PC-3 (cell line): ENCODE data around the gene OR2A25. TPM values are rescaled to one million over a fixed set of nuclear protein-coding genes. Genes with fewer than 3 reads are reported as not detected.

Experiments used
- ATAC-seq: fragments of 200-7000 bp; cut with Tn5 transposase; 2 replicates; pipeline ENCODE4 v1.9.1; 2020; ENCODE audit warnings: mild to moderate bottlenecking, moderate library complexity
- BruUV-seq: library from RNA; stranded (reverse); fragments of 400-500 nt; replicated peaks from 2 replicates; lab custom pipeline; 2021; lab: Mats Ljungman, UMichigan
- CTCF ChIA-PET: fragments of 300-600 bp; sonication (Branson Sonifier 250); formaldehyde crosslinking; loops from one replicate; lab custom pipeline; 2022; ENCODE audit warnings: antibody characterized with exemption; lab: Charles Lee
- POLR2A ChIA-PET: fragments of 300-600 bp; sonication (Branson Sonifier 250); formaldehyde crosslinking; loops from one replicate; lab custom pipeline; 2022; ENCODE audit warnings: antibody characterized with exemption; ENCODE audit not compliant: unreplicated experiment; lab: Charles Lee
- DNase-seq: peaks from one replicate; pipeline ENCODE4 v3.0.0-alpha.2; 2015
- H2AFZ ChIP-seq: fragments of 300-600 bp; sonication (generic); 2 replicates; pipeline ENCODE4 v1.6.0; 2016; ENCODE audit warnings: antibody characterized with exemption, low read length
- H3F3A ChIP-seq: fragments of 300-600 bp; sonication (generic); one replicate; pipeline ENCODE4 v1.6.0; 2017; ENCODE audit warnings: antibody characterized with exemption, low read length, control low read depth, mild to moderate bottlenecking; ENCODE audit not compliant: unreplicated experiment
- H3K27ac ChIP-seq: fragments of 300-600 bp; sonication (generic); 2 replicates; pipeline ENCODE4 v1.5.1; 2016; ENCODE audit warnings: mild to moderate bottlenecking, low read length
- H3K27me3 ChIP-seq: fragments of 300-600 bp; sonication (generic); 2 replicates; pipeline ENCODE4 v1.6.1; 2016; ENCODE audit warnings: low read length, mixed read lengths
- H3K36me3 ChIP-seq: fragments of 300-600 bp; sonication (generic); 2 replicates; pipeline ENCODE4 v1.6.1; 2016; ENCODE audit warnings: low read depth, mixed run types, low read length, mixed read lengths
- H3K4me1 ChIP-seq: fragments of 300-600 bp; sonication (generic); 2 replicates; pipeline ENCODE4 v1.5.1; 2016; ENCODE audit warnings: low read length; ENCODE audit not compliant: insufficient read depth
- H3K4me2 ChIP-seq: fragments of 300-600 bp; sonication (generic); 2 replicates; pipeline ENCODE4 v1.6.0; 2016; ENCODE audit warnings: low read length
- H3K4me3 ChIP-seq: fragments of 300-600 bp; sonication (generic); 2 replicates; pipeline ENCODE4 v1.5.1; 2016; ENCODE audit warnings: mild to moderate bottlenecking, low read length, mixed read lengths
- H3K79me2 ChIP-seq: fragments of 300-600 bp; sonication (generic); 2 replicates; pipeline ENCODE4 v1.6.1; 2017; ENCODE audit warnings: low read length, mixed read lengths
- H3K9ac ChIP-seq: fragments of 300-600 bp; sonication (generic); 2 replicates; pipeline ENCODE4 v1.6.0; 2016; ENCODE audit warnings: mild to moderate bottlenecking, low read length
- H3K9me2 ChIP-seq: fragments of 300-600 bp; sonication (generic); replicated peaks from 2 replicates; pipeline ENCODE4 v1.6.1; 2016; ENCODE audit warnings: mixed run types, low read length, mixed read lengths
- H3K9me3 ChIP-seq: fragments of 300-600 bp; sonication (generic); 2 replicates; pipeline ENCODE4 v1.6.1; 2016; ENCODE audit warnings: low read length, mixed read lengths
- H4K20me1 ChIP-seq: fragments of 300-600 bp; sonication (generic); 2 replicates; pipeline ENCODE4 v1.6.1; 2016; ENCODE audit warnings: low read length, mixed read lengths
- EZH2 ChIP-seq: fragments of 300-600 bp; sonication (generic); IDR thresholded peaks from one replicate; pipeline ENCODE4 v1.6.1; 2017; ENCODE audit warnings: antibody characterized with exemption, mild to moderate bottlenecking, low read length; ENCODE audit not compliant: unreplicated experiment
- EZH2phosphoT487 ChIP-seq: fragments of 300-600 bp; sonication (generic); IDR thresholded peaks from 2 replicates; pipeline ENCODE4 v1.6.1; 2018; ENCODE audit warnings: mild to moderate bottlenecking, antibody characterized with exemption, low read length, borderline replicate concordance
- intact Hi-C: fragments of 100-400 bp; cut with micrococcal nuclease; formaldehyde crosslinking; loops from 2 replicates; pipeline ENCODE4 v1.9.0; 2023
- total RNA-seq: library from RNA; depleted of rRNA; stranded (reverse); fragments of >200 nt; gene quantifications from 2 replicates; pipeline ENCODE4 v1.2.3, GENCODE V29; 2014
- TF ChIP-seq, protein P1 (sequence below): fragments of 300-600 bp; sonication (generic); conservative IDR thresholded peaks from 2 replicates; pipeline ENCODE4 v1.5.1; 2017; ENCODE audit warnings: antibody characterized with exemption, low read depth, mild to moderate bottlenecking, low read length

The OR2A25 gene
- total RNA-seq, 1 experiment from 2014 or later = not detected

DNA sequence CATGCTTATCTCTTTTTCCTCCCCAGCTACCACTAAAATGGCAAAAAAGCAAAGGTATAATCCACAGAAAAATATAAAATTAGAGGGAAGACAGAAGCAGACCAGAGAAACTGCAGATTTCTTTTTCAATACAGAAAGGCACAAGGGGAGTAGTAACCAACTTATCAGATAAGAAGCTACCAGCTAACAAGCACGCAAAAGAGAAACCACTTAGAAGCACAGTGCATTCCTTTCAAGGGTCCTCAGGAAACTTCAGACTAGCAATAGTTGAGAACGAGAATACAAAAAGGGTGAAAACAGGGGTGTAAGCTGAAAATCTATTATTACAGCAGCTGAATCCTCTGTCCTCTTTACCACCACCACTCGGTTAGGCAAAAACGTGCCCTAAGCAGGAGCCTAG is 30.7 kb upstream of the OR2A25 start:
- no peaks in the 10 kb centered on the region for H3K79me2 ChIP-seq
- CTCF ChIA-PET = interaction anchor here (0.7 kb wide), 1 partner anchor 89 kb away, joined by 4 read pairs; no protein-coding TSS in a partner anchor
- POLR2A ChIA-PET = no interaction called here
- no peak for TF ChIP-seq EZH2
- TF ChIP-seq, protein P1, sequence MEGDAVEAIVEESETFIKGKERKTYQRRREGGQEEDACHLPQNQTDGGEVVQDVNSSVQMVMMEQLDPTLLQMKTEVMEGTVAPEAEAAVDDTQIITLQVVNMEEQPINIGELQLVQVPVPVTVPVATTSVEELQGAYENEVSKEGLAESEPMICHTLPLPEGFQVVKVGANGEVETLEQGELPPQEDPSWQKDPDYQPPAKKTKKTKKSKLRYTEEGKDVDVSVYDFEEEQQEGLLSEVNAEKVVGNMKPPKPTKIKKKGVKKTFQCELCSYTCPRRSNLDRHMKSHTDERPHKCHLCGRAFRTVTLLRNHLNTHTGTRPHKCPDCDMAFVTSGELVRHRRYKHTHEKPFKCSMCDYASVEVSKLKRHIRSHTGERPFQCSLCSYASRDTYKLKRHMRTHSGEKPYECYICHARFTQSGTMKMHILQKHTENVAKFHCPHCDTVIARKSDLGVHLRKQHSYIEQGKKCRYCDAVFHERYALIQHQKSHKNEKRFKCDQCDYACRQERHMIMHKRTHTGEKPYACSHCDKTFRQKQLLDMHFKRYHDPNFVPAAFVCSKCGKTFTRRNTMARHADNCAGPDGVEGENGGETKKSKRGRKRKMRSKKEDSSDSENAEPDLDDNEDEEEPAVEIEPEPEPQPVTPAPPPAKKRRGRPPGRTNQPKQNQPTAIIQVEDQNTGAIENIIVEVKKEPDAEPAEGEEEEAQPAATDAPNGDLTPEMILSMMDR = no peak
- TF ChIP-seq EZH2phosphoT487 = no peak
- H2AFZ ChIP-seq = no peak overlapping the region
- H3K27me3 ChIP-seq = no peaks in the 10 kb centered on the region
- intact Hi-C loops = no loop called here
- no peaks in the 10 kb centered on the region for H3F3A ChIP-seq
- H3K9me3 ChIP-seq = no peaks in the 10 kb centered on the region
- BruUV-seq = no TSS peak
- no peaks in the 10 kb centered on the region for H4K20me1 ChIP-seq
- no peaks in the 10 kb centered on the region for H3K9me2 ChIP-seq
- ATAC-seq (no peak), DNase-seq (no peak)
- H3K36me3 ChIP-seq = no peaks in the 10 kb centered on the region
- H3K9ac ChIP-seq = no peak overlapping the region
- H3K27ac ChIP-seq = no peak overlapping the region
- no peak overlapping the region for H3K4me3 ChIP-seq
- H3K4me2 ChIP-seq = no peak overlapping the region
- H3K4me1 ChIP-seq = peaks cover 22% of the 10 kb centered on the region

DNA sequence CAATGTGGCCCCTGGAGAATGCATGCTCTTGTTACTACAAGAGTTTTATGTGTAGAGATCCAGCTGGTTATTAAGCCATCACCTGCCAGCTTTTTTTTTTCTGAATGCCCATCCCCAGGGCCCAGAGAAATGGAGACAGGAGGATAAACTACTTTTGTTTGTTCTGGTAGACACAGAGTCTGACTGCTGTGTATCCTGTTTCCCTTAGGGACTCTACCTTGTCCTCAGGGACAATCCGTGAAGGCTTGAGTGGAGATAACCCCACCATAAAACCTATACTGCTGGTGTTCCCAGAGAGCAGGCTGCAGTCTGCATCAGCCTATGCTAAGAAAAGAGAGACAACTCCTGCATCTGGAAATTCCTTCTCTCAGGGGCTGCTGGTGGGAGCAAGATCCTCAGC is 21.0 kb upstream of the OR2A25 start, which contains the start of gene OR2A5:
OR2A5 (plus strand) TSS at position 301 of the 400 bp plus-strand sequence. CDS start 1,454 bp downstream, outside the sequence.
- H3K4me2 ChIP-seq = peak within 1 kb of the TSS; percentile 56
- TF ChIP-seq EZH2 = no peak
- ChIA-PET POLR2A (no interaction called here), CTCF (interaction anchor here (2.1 kb wide), 1 partner anchor 79 kb away, joined by 4 read pairs; no protein-coding TSS in a partner anchor)
- H2AFZ ChIP-seq = peak within 1 kb of the TSS; percentile 21; the same call in 1 of the 2 replicates
- H3K9ac ChIP-seq = peak within 1 kb of the TSS; percentile 27
- no peak for DNase-seq
- no peaks in the 10 kb centered on the region for H3K36me3 ChIP-seq
- H3K9me2 ChIP-seq = no peaks in the 10 kb centered on the region
- H4K20me1 ChIP-seq = no peaks in the 10 kb centered on the region
- H3K4me3 ChIP-seq = no peak within 1 kb of the TSS
- peaks cover 25% of the 10 kb centered on the region for H3K4me1 ChIP-seq
- H3K79me2 ChIP-seq = no peaks in the 10 kb centered on the region
- no peaks in the 10 kb centered on the region for H3F3A ChIP-seq
- no TSS peak for BruUV-seq
- intact Hi-C loops = no loop called here
- peak within 1 kb of the TSS; percentile 72 for H3K27ac ChIP-seq
- H3K27me3 ChIP-seq = no peaks in the 10 kb centered on the region
- no peaks in the 10 kb centered on the region for H3K9me3 ChIP-seq
- no peak for ATAC-seq

DNA sequence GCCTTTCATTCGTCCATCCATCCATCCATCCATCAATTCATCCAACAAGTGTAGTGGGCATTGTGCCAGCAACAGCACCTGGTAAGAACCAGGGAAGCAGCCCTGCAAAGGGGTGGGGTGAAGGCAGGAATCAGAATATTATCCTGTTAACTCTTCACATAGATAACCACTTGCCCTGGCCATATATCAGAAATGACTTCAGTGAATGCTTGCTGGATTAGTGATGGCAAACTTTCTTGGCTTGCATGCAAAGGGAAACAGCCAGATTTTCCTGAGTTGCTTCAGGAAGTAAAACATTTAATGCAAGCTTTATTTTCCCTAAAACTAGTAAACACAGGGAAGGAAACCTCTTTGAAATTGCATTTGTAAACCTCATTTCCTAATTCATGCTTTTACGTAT is 20.1 kb upstream of the OR2A25 start:
- Histone ChIP-seq H3K9me3 (no peaks in the 10 kb centered on the region), H4K20me1 (no peaks in the 10 kb centered on the region), H3K27ac (peak overlapping the region; percentile 72), H3K9ac (peak overlapping the region; percentile 27), H3K79me2 (no peaks in the 10 kb centered on the region), H3K4me2 (peak overlapping the region; percentile 56), H3K9me2 (no peaks in the 10 kb centered on the region), H3K36me3 (no peaks in the 10 kb centered on the region), H3K4me1 (peaks cover 25% of the 10 kb centered on the region), H2AFZ (peak overlapping the region; percentile 21; the same call in 1 of the 2 replicates), H3K4me3 (no peak overlapping the region), H3F3A (no peaks in the 10 kb centered on the region), H3K27me3 (no peaks in the 10 kb centered on the region)
- BruUV-seq = no TSS peak
- TF ChIP-seq, protein P1 = no peak
- TF ChIP-seq EZH2 (no peak), EZH2phosphoT487 (no peak)
- intact Hi-C loops = no loop called here
- peak; percentile 26 for DNase-seq
- ATAC-seq = no peak
- ChIA-PET CTCF (interaction anchor here (2.1 kb wide), 1 partner anchor 79 kb away, joined by 4 read pairs; no protein-coding TSS in a partner anchor), POLR2A (no interaction called here)
